D721Med (cell line): ENCODE data around the gene COPB1.

Experiments used
- DNase-seq: peaks from one replicate; pipeline ENCODE4 v3.0.0; 2011; ENCODE audit warnings: low spot score; ENCODE audit not compliant: insufficient read length
- FAIRE-seq: peaks from 2 replicates; lab custom pipeline; 2011; peaks lifted over from hg19 to GRCh38; lab: Jason Lieb, UNC
- CTCF ChIP-seq: IDR thresholded peaks from 2 replicates; pipeline ENCODE4 v1.5.1; 2012; ENCODE audit warnings: mild to moderate bottlenecking, control low read depth; ENCODE audit not compliant: insufficient read depth; ENCODE audit errors: missing control alignments

Gene COPB1

GRCh38 chr11:14418801-14419417 is 80.7 kb downstream of the COPB1 start:
- FAIRE-seq (no peak), DNase-seq (no peak)
- peak; percentile 39 for TF ChIP-seq CTCF

- FAIRE-seq (no peak), DNase-seq (no peak)
- TF ChIP-seq CTCF: no peak
Measured at GRCh38 chr11:14417617-14418374, 81.8 kb downstream of the COPB1 start.

- DNase-seq (no peak), FAIRE-seq (no peak)
- TF ChIP-seq CTCF: no peak
Measured at GRCh38 chr11:14417186-14417585, 82.4 kb downstream of the COPB1 start.

- FAIRE-seq: no peak
- TF ChIP-seq CTCF: no peak
- no peak for DNase-seq
Measured at GRCh38 chr11:14414470-14415461, 84.8 kb downstream of the COPB1 start.

- no peak for TF ChIP-seq CTCF
- no peak for DNase-seq
- FAIRE-seq: no peak
Measured at GRCh38 chr11:14413307-14414069, 86.1 kb downstream of the COPB1 start.

- DNase-seq: no peak
- no peak for TF ChIP-seq CTCF
- FAIRE-seq: no peak
Measured at GRCh38 chr11:14411818-14412217, 87.8 kb downstream of the COPB1 start.
